Psoas muscle (tissue), 8 donors: ENCODE results near the gene CDK3. TPM values are rescaled to one million over a fixed set of nuclear protein-coding genes. Genes with fewer than 3 reads are reported as not detected.

Experiments used
- ATAC-seq, 4 donors: fragments of 200-7000 bp; cut with Tn5 transposase; one replicate each; pipeline ENCODE4 v1.9.1; 2020; ENCODE audit warnings: moderate library complexity in 3 of 4, mild to moderate bottlenecking in 2 of 4
- DNase-seq, 2 donors: peaks; one replicate each; pipeline ENCODE4 v3.0.0-alpha.2; 2020
- H3K27ac ChIP-seq: fragments of 200-600 bp; one replicate; pipeline ENCODE4 v1.8.0; 2022
- H3K27me3 ChIP-seq, 3 donors: fragments of 200-600 bp in 1 of 3; one replicate each; pipeline versions ENCODE4 v1.6.1 to v1.8.0; 2013 to 2022; ENCODE audit warnings: low read length in 2 of 3, mild to moderate bottlenecking in 2 of 3, moderate library complexity in 1 of 3; ENCODE audit not compliant: insufficient read depth in 3 of 3
- H3K36me3 ChIP-seq, 2 donors: fragments of 200-600 bp in 1 of 2; one replicate each; pipeline versions ENCODE4 v1.6.1 to v1.8.0; 2013 to 2022; ENCODE audit warnings: low read depth in 1 of 2, mild to moderate bottlenecking in 1 of 2, moderate library complexity in 1 of 2; ENCODE audit not compliant: insufficient read depth in 1 of 2
- H3K4me1 ChIP-seq: fragments of 200-600 bp; one replicate; pipeline ENCODE4 v1.8.0; 2022
- H3K4me3 ChIP-seq: fragments of 200-600 bp; one replicate; pipeline ENCODE4 v1.8.0; 2022; ENCODE audit warnings: mild to moderate bottlenecking
- H3K9me3 ChIP-seq: fragments of 200-600 bp; one replicate; pipeline ENCODE4 v1.8.0; 2022
- CTCF ChIP-seq: fragments of 200-600 bp; IDR thresholded peaks from one replicate; pipeline ENCODE4 v1.8.0; 2022; ENCODE audit warnings: antibody characterized with exemption
- WGBS, 3 donors: extraction: QIAGEN DNeasy Blood & Tissue Kit; methylation state at CpG; one replicate each; pipeline versions ENCODE4 v1.1.6 to v1.1.7; 2013; 5-methylcytosine and 5-hydroxymethylcytosine counted together
- intact Hi-C, 2 donors: fragments of 100-400 bp; cut with DNase I; formaldehyde crosslinking; loops; one replicate each; pipeline versions ENCODE4 v1.11.0 to v1.14.2; 2022
- polyA plus RNA-seq, 3 donors: library from polyadenylated mRNA; stranded (reverse); fragments of 200-250 nt; gene quantifications; one replicate each; pipeline ENCODE4 v1.2.3, GENCODE V29; 2013
- total RNA-seq, 4 donors: library from RNA; stranded (reverse); fragmentation: NEBNext Ultra II Directional in 2 of 4; extraction: Animal tissue kit (Norgen Biotek cat#: 25700) in 2 of 4; gene quantifications; one replicate each; pipeline versions ENCODE4 v1.2.1 to v1.2.4, GENCODE V29; 2021 to 2023
- donor health status: healthy with polysubstance abuse.
- donor health status: DM: no; HTN: no; CAD: no; lungs with moderate emphysema.
- donor health status: Bipolar disorder and iron deficiency.
- donor health status: healthy.
- donor health status: DM: yes; HTN: yes; CAD: no.
- donor health status: DM: no; HTN: no; CAD: no.
- donor health status: DM: no; HTN: no; CAD: no.
- donor health status: DM: yes; HTN: yes; CAD: no.

CDK3 gene
- total and polyA plus RNA-seq, 7 donors: 0.47 to 1.9 (median 0.64) TPM

DNA sequence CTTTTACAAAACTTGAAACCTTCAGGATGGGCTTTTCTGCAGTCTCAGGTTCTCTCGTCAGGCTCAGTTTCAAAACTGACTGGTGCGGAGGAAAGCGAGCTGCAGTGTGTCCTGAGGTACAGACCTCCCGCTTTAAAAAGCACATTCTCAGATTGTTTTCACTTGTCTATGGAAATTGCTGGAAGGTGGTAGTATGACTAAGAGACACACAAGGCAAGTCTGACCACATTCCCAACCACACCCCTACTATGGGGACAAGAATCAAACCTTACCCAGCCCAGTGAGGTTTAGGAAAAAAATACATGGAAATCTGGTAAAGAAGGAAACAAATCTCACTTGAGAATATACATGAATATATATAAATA is 53.4 kb downstream of the CDK3 start:
- Histone ChIP-seq H3K9me3 (no peaks in the 10 kb centered on the region), H3K36me3 (peaks cover 6 to 100% of the 10 kb centered on the region in 2 donors), H3K4me3 (no peak overlapping the region), H3K27me3 (no peaks in the 10 kb centered on the region), H3K27ac (no peak overlapping the region), H3K4me1 (no peaks in the 10 kb centered on the region)
- DNase-seq: no peak
- 90 to 95% (median 94%) methylated on average over 4 of the region's 4 CpGs for WGBS, 3 donors
- TF ChIP-seq CTCF: no peak
- no peak for ATAC-seq
- intact Hi-C loops: no loop called here

Other genes starting within 250 kb of the CDK3 start
- gene GALK1, start 235.7 kb upstream of the CDK3 start, total RNA-seq: 10 to 100 TPM in 1 of 4 donors, 1 to 10 TPM in 3; 7.1 to 13.2 (median 9.4) TPM
- 10 to 100 TPM in 2 of 3 donors, 1 to 10 TPM in 1; 8.3 to 12.8 (median 11.0) TPM for gene GALK1, start 235.7 kb upstream of the CDK3 start, polyA plus RNA-seq
- 10 to 100 TPM in 1 of 4 donors, 1 to 10 TPM in 3; 7.9 to 11.6 (median 8.2) TPM for gene UNK, start 216.0 kb upstream of the CDK3 start, total RNA-seq
- 10 to 100 TPM in 1 of 3 donors, 1 to 10 TPM in 2; 6.9 to 13.7 (median 9.5) TPM for gene UNK, start 216.0 kb upstream of the CDK3 start, polyA plus RNA-seq
- gene UNC13D, start 156.5 kb upstream of the CDK3 start, total RNA-seq: 10 to 100 TPM in 1 of 4 donors, 1 to 10 TPM in 3; 5.1 to 12.8 (median 7.2) TPM
- gene UNC13D, start 156.5 kb upstream of the CDK3 start, polyA plus RNA-seq: 1 to 10 TPM; 1.7 to 3.7 (median 2.2) TPM
- 100 to 1,000 TPM; 109 to 278 (median 164) TPM for gene WBP2, start 145.5 kb upstream of the CDK3 start, total RNA-seq
- gene WBP2, start 145.5 kb upstream of the CDK3 start, polyA plus RNA-seq: 100 to 1,000 TPM; 115 to 174 (median 149) TPM
- gene TRIM47, start 122.3 kb upstream of the CDK3 start, total RNA-seq: 10 to 100 TPM in 3 of 4 donors, 1 to 10 TPM in 1; 8.9 to 16.0 (median 10.9) TPM
- 10 to 100 TPM in 2 of 3 donors, 1 to 10 TPM in 1; 8.4 to 17.1 (median 10.9) TPM for gene TRIM47, start 122.3 kb upstream of the CDK3 start, polyA plus RNA-seq
- gene TRIM65, start 103.9 kb upstream of the CDK3 start, total RNA-seq: 10 to 100 TPM in 2 of 4 donors, 1 to 10 TPM in 2; 9.2 to 10.3 (median 9.7) TPM
- 10 to 100 TPM in 1 of 3 donors, 1 to 10 TPM in 2; 9.0 to 14.8 (median 9.0) TPM for gene TRIM65, start 103.9 kb upstream of the CDK3 start, polyA plus RNA-seq
- gene MRPL38, start 96.0 kb upstream of the CDK3 start, total RNA-seq: 100 to 1,000 TPM; 107 to 168 (median 125) TPM
- gene MRPL38, start 96.0 kb upstream of the CDK3 start, polyA plus RNA-seq: 100 to 1,000 TPM; 104 to 115 (median 107) TPM
- 1 to 10 TPM; 1.8 to 5.9 (median 3.7) TPM for gene FBF1, start 59.8 kb upstream of the CDK3 start, total RNA-seq
- gene FBF1, start 59.8 kb upstream of the CDK3 start, polyA plus RNA-seq: 10 to 100 TPM in 1 of 3 donors, 1 to 10 TPM in 2; 1.8 to 10.4 (median 3.1) TPM
- 10 to 100 TPM; 58.1 to 78.8 (median 64.4) TPM for gene ACOX1, start 21.7 kb upstream of the CDK3 start, total RNA-seq
- gene ACOX1, start 21.7 kb upstream of the CDK3 start, polyA plus RNA-seq: 10 to 100 TPM; 13.0 to 26.1 (median 16.3) TPM
- gene TEN1, start 21.6 kb upstream of the CDK3 start, total RNA-seq: 1 to 10 TPM; 3.4 to 8.8 (median 7.0) TPM
- gene TEN1, start 21.6 kb upstream of the CDK3 start, polyA plus RNA-seq: 10 to 100 TPM; 14.7 to 21.1 (median 19.4) TPM
- gene EVPL, start 26.5 kb downstream of the CDK3 start, total RNA-seq: under 1 TPM in 3 of 4 donors, not detected in 1; 0.16 to 0.36 (median 0.19) TPM
- under 1 TPM; 0.03 to 0.07 (median 0.05) TPM for gene EVPL, start 26.5 kb downstream of the CDK3 start, polyA plus RNA-seq
- gene SRP68, start 71.7 kb downstream of the CDK3 start, total RNA-seq: 100 to 1,000 TPM in 2 of 4 donors, 10 to 100 TPM in 2; 87.3 to 117 (median 104) TPM
- 100 to 1,000 TPM in 1 of 3 donors, 10 to 100 TPM in 2; 72.4 to 141 (median 88.8) TPM for gene SRP68, start 71.7 kb downstream of the CDK3 start, polyA plus RNA-seq
- under 1 TPM in 1 of 4 donors, not detected in 3; 0.22 TPM for gene GALR2, start 73.9 kb downstream of the CDK3 start, total RNA-seq
- under 1 TPM; 0.05 to 0.16 (median 0.13) TPM for gene GALR2, start 73.9 kb downstream of the CDK3 start, polyA plus RNA-seq
- gene ZACN, start 78.3 kb downstream of the CDK3 start, total RNA-seq: under 1 TPM in 1 of 4 donors, not detected in 3; 0.08 TPM
- gene ZACN, start 78.3 kb downstream of the CDK3 start, polyA plus RNA-seq: 1 to 10 TPM in 2 of 3 donors, under 1 TPM in 1; 0.98 to 1.6 (median 1.4) TPM
- gene EXOC7, start 102.9 kb downstream of the CDK3 start, total RNA-seq: 10 to 100 TPM; 56.0 to 61.0 (median 58.3) TPM
- 10 to 100 TPM; 26.3 to 51.6 (median 43.7) TPM for gene EXOC7, start 102.9 kb downstream of the CDK3 start, polyA plus RNA-seq
- under 1 TPM in 2 of 4 donors, not detected in 2; 0.11 to 0.15 TPM for gene FOXJ1, start 140.4 kb downstream of the CDK3 start, total RNA-seq
- under 1 TPM; 0.07 to 0.11 (median 0.09) TPM for gene FOXJ1, start 140.4 kb downstream of the CDK3 start, polyA plus RNA-seq
- 10 to 100 TPM; 35.0 to 76.5 (median 60.0) TPM for gene RNF157, start 239.6 kb downstream of the CDK3 start, total RNA-seq
- 10 to 100 TPM; 14.9 to 90.1 (median 73.9) TPM for gene RNF157, start 239.6 kb downstream of the CDK3 start, polyA plus RNA-seq